GM12878 (cell line): ENCODE results near the gene CALHM3.

Experiments
- ATF3 ChIP-seq: IDR thresholded peaks from 2 replicates; pipeline ENCODE4 v1.6.1; 2011; ENCODE audit warnings: low read depth, mild to moderate bottlenecking, low read length, moderate library complexity, borderline replicate concordance; ENCODE audit errors: extremely low read depth
- CREM ChIP-seq: IDR thresholded peaks from 2 replicates; pipeline ENCODE4 v1.6.1; 2014; ENCODE audit warnings: antibody characterized with exemption, low read depth
- CTCF ChIP-seq, 3 experiments: IDR thresholded peaks in 2 of 3; conservative IDR thresholded peaks in 1 of 3; 2 replicates each; pipeline ENCODE4 v1.5.1; 2011; ENCODE audit warnings: low read depth in 3 of 3, low read length in 3 of 3, mild to moderate bottlenecking in 3 of 3, control low read depth in 2 of 3, moderate library complexity in 2 of 3, inconsistent platforms in 1 of 3, mixed read lengths in 1 of 3; ENCODE audit not compliant: control insufficient read depth in 2 of 3, insufficient read depth in 1 of 3; ENCODE audit errors: extremely low read depth in 1 of 3
- EZH2 ChIP-seq: IDR thresholded peaks from 2 replicates; pipeline ENCODE4 v1.6.1; 2012; ENCODE audit warnings: low read depth, mild to moderate bottlenecking, control low read depth, inconsistent platforms, low read length, borderline replicate concordance; ENCODE audit not compliant: control insufficient read depth
- FOXK2 ChIP-seq: fragments of 450-650 bp; IDR thresholded peaks from 2 replicates; pipeline ENCODE4 v1.6.1; 2017; ENCODE audit warnings: mild to moderate bottlenecking, moderate library complexity
- NFYB ChIP-seq: IDR thresholded peaks from 2 replicates; pipeline ENCODE4 v1.6.1; 2011; ENCODE audit warnings: low read depth, mild to moderate bottlenecking, low read length, improper control_type of control experiment, moderate library complexity; ENCODE audit not compliant: insufficient read depth
- ZBTB11 ChIP-seq: fragments of 450-650 bp; formaldehyde crosslinking; IDR thresholded peaks from 2 replicates; pipeline ENCODE4 v1.5.0; 2022; ENCODE audit warnings: mild to moderate bottlenecking, missing genetic modification characterization

- TF ChIP-seq CTCF (IDR thresholded peaks at IDR 0.05 in 2 of 3, conservative IDR thresholded peaks at IDR 0.05 in 1 of 3; ENCODE audit: control insufficient read depth in 2 of 3, extremely low read depth in 1 of 3, insufficient read depth in 1 of 3, low read depth in 3 of 3, low read length in 3 of 3) (no peak), ATF3 (no peak), FOXK2 (no peak), CREM (no peak), EZH2 (no peak), NFYB (no peak), ZBTB11 (no peak)
Observed at GRCh38 chr10:103445366-103445765, 33.7 kb downstream of the CALHM3 start.
